ENCODE data around the gene BAZ2B. TPM values are rescaled to one million over a fixed set of nuclear protein-coding genes. Genes with fewer than 3 reads are reported as not detected.

The BAZ2B gene
- total RNA-seq, 4 donors from 2014 or later = 122 to 181 (median 143) TPM

DNA sequence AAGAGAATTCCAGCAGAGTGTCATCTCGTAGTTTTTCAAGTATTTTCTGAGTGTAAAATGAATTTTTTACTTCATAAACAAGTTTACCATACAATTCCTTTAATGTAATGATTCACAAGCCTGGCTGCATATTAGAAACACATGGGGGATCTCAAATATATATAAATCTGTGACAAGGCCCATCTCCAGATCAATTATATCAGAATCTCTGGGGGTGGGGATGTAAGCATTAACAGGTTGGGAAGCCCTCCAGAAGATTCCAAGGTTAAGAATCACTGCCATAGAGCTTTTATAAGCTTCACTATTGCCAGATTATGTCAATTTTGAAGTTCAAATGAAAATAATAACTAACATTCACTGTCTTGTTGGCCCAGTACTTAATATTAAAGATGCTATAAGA, 111.2 kb downstream of the BAZ2B start:
- intact Hi-C loops (cut with DNase I) = no loop called here
- H3K27ac ChIP-seq = no peak overlapping the region
- no peak for DNase-seq
- H3K36me3 ChIP-seq = no peaks in the 10 kb centered on the region
- WGBS, 2 donors = 92 to 94% methylated on average over 1 of the region's 1 CpG
- TF ChIP-seq POLR2A (IDR thresholded peaks at IDR 0.05) = no peak
- TF ChIP-seq, protein P1, sequence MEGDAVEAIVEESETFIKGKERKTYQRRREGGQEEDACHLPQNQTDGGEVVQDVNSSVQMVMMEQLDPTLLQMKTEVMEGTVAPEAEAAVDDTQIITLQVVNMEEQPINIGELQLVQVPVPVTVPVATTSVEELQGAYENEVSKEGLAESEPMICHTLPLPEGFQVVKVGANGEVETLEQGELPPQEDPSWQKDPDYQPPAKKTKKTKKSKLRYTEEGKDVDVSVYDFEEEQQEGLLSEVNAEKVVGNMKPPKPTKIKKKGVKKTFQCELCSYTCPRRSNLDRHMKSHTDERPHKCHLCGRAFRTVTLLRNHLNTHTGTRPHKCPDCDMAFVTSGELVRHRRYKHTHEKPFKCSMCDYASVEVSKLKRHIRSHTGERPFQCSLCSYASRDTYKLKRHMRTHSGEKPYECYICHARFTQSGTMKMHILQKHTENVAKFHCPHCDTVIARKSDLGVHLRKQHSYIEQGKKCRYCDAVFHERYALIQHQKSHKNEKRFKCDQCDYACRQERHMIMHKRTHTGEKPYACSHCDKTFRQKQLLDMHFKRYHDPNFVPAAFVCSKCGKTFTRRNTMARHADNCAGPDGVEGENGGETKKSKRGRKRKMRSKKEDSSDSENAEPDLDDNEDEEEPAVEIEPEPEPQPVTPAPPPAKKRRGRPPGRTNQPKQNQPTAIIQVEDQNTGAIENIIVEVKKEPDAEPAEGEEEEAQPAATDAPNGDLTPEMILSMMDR (IDR thresholded peaks at IDR 0.05) = no peak
- no peaks in the 10 kb centered on the region for H3K9me3 ChIP-seq
- no peaks in the 10 kb centered on the region for H3K27me3 ChIP-seq
- H3K4me3 ChIP-seq (replicated peaks in 1 of 3) = no peak overlapping the region
- H3K4me1 ChIP-seq = peaks cover 3 to 5% of the 10 kb centered on the region in 2 donors

DNA sequence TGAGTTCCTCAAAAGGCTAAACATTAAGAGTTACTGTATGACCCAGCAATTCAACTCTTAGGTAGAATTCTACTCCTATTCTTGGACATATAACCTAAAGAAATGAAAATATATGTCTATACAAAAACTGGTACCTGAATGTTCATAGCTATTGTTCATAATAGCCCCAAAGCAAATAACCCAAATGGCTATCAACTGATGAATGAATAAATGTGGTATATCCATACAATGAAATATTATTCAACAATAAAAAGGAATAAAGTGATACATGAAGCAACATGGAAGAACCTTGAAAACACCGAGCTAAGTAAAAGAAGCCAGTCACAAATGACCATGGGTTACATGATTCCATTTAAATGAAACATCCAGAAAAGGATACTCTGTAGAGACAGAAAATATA, 114.6 kb downstream of the BAZ2B start:
- H3K36me3 ChIP-seq = no peaks in the 10 kb centered on the region
- H3K4me3 ChIP-seq (replicated peaks in 1 of 3) = no peak overlapping the region
- intact Hi-C loops (cut with DNase I) = no loop called here
- DNase-seq = no peak
- TF ChIP-seq, protein P1 (IDR thresholded peaks at IDR 0.05) = no peak
- no peak for TF ChIP-seq POLR2A (IDR thresholded peaks at IDR 0.05)
- no peak overlapping the region for H3K27ac ChIP-seq
- H3K4me1 ChIP-seq = peaks cover 0 to 5% of the 10 kb centered on the region in 2 donors
- WGBS, 2 donors = 96 to 97% methylated on average over 1 of the region's 1 CpG
- no peaks in the 10 kb centered on the region for H3K27me3 ChIP-seq
- H3K9me3 ChIP-seq = no peaks in the 10 kb centered on the region

DNA sequence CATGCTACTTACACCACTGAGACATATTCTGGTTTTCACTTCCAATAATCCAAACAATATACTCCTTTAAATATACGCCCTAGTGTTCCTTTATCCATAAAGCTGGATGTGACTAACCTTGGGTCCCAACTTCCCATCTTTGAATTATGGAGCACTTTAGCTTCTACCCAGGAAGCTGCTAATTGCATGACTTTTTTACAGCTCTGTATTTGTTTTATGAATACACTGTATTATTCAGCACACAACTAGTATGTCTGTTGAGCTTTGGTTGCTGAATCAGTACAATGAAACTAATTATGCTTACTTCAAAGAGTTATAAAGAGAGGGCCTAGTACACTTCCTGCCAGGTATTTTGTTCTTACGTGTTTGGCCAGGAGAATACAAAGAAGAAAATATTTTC, 118.5 kb downstream of the BAZ2B start:
- peak overlapping the region in 1 of 3 donors; percentile 32 for H3K27ac ChIP-seq
- no peak for DNase-seq
- intact Hi-C loops (cut with DNase I) = no loop called here

DNA sequence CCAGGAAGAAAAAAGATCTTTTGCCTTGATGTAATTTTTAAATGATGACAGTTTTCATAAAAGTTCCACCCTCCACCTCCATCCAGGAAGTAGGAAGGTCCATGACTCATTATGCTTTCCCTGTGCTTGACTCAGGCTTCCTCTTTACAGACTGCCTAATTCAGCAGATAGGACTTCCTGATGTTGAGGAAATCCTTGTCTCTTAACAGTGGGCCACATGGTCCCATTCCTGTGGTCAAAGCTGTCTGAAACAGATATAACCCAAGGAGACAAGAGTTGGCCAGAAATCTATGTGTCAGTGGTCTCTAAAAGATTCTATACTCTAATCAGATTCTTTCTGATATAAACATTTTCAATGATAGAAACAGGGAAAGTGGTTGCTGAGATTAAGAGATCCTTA, 119.1 kb downstream of the BAZ2B start:
- Histone ChIP-seq H3K9me3 (no peaks in the 10 kb centered on the region), H3K4me1 (peaks cover 0 to 2% of the 10 kb centered on the region in 2 donors), H3K4me3 (replicated peaks in 1 of 3) (no peak overlapping the region), H3K36me3 (no peaks in the 10 kb centered on the region), H3K27me3 (no peaks in the 10 kb centered on the region), H3K27ac (peak overlapping the region in 1 of 3 donors; percentile 32)
- no peak for DNase-seq
- intact Hi-C loops (cut with DNase I) = no loop called here
- TF ChIP-seq POLR2A (IDR thresholded peaks at IDR 0.05) = no peak
- TF ChIP-seq, protein P1 (IDR thresholded peaks at IDR 0.05) = no peak

More for the DNA sequence above, 118.5 kb downstream of the BAZ2B start:
- Histone ChIP-seq H3K27me3 (no peaks in the 10 kb centered on the region), H3K4me3 (replicated peaks in 1 of 3) (no peak overlapping the region), H3K4me1 (peaks cover 0 to 2% of the 10 kb centered on the region in 2 donors), H3K9me3 (no peaks in the 10 kb centered on the region), H3K36me3 (no peaks in the 10 kb centered on the region)
- no peak for TF ChIP-seq POLR2A (IDR thresholded peaks at IDR 0.05)
- TF ChIP-seq, protein P1 (IDR thresholded peaks at IDR 0.05) = no peak
- WGBS, 2 donors = 87 to 95% methylated on average over 2 of the region's 2 CpGs

DNA sequence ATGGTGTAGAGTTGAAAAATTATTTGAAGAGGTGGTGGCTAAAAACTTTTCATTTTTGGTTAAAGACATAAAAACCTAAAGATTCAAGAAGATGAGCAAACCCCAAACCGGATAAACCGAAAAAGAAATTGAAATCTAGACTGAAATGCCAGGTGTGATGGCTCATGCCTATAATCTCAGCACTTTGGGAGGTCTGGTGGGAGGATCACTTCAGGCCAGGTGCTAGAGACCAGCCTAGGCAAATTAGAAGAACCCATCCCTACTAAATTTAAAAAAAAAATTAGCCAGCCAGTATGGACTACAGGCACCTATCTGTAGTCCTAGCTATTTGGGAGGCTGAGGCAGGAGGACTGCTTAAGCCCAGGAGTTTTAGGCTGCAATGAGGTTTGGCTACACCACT, 126.9 kb downstream of the BAZ2B start:
- WGBS, 2 donors = 97 to 99% methylated on average over 2 of the region's 2 CpGs
- no peak overlapping the region for H3K27ac ChIP-seq
- H3K9me3 ChIP-seq = no peaks in the 10 kb centered on the region
- H3K4me1 ChIP-seq = peaks cover 4 to 9% of the 10 kb centered on the region in 2 donors
- H3K4me3 ChIP-seq (replicated peaks in 1 of 3) = no peak overlapping the region
- no peaks in the 10 kb centered on the region for H3K36me3 ChIP-seq
- H3K27me3 ChIP-seq = no peaks in the 10 kb centered on the region
- no peak for DNase-seq
- TF ChIP-seq POLR2A (IDR thresholded peaks at IDR 0.05) = no peak
- TF ChIP-seq, protein P1 (IDR thresholded peaks at IDR 0.05) = no peak
- intact Hi-C loops (cut with DNase I) = no loop called here

Data from thyroid gland (tissue), 4 donors.